Bladder microvascular endothelial cell (primary cell): ENCODE data around the gene GDNF. TPM values are rescaled to one million over a fixed set of nuclear protein-coding genes. Genes with fewer than 3 reads are reported as not detected.

Experiments used
- total RNA-seq: library from RNA; depleted of rRNA; stranded (reverse); fragments of >200 nt; gene quantifications from 2 replicates; pipeline ENCODE4 v1.2.3, GENCODE V29; 2014

Gene GDNF, protein sequence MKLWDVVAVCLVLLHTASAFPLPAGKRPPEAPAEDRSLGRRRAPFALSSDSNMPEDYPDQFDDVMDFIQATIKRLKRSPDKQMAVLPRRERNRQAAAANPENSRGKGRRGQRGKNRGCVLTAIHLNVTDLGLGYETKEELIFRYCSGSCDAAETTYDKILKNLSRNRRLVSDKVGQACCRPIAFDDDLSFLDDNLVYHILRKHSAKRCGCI
- total RNA-seq = not detected in 2 replicates

DNA sequence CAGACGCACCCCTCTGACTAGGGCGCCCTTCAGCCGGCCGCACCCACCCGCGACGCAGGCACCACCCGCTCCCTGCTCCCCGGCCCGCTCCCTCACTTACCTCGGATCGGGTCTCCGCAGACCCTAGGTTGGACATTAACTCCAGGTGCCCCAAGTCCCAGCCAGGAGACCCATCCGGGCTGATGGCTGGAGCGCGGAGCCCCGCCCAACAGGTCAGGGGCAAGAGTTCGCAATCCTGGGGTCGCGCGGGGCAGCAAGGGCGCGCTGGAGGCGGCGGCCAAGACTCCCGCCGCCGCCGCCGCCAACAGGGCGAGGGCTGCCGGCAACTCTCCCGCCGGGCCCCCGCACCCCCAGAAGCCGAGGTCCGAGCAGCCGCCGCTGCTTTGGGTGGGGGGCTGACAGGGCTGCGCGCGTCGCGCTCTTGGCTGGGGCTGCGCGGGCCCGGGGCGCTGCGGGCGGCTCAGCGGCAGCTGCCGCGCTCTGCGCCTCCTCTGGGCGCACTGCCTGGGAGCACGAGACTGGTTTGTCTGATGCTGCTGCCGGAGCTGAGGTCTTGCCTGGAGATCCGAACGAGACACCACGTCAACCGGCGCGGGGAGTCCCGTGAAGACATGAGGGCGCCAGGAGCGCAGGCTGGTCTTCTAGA lies at the start of gene GDNF:
GDNF (minus strand) TSS at position 635 of the 646 bp plus-strand sequence. CDS start 5,245 bp downstream, outside the sequence.

